Liver (tissue), 9 donors: ENCODE data around the gene SRGAP1. TPM values are rescaled to one million over a fixed set of nuclear protein-coding genes. Genes with fewer than 3 reads are reported as not detected.

Experiments
- DNase-seq: peaks from one replicate; pipeline ENCODE4 v3.0.0-alpha.2; 2017; ENCODE audit warnings: low spot score
- H3K27ac ChIP-seq, 2 donors: one replicate each; pipeline ENCODE4 v1.7.0; 2013; ENCODE audit warnings: inconsistent platforms in 2 of 2, low read length in 2 of 2, control low read depth in 1 of 2, low read depth in 1 of 2, mild to moderate bottlenecking in 1 of 2
- H3K27me3 ChIP-seq, 4 donors: one replicate each; pipeline versions ENCODE4 v1.6.1 to v1.7.0; 2013; ENCODE audit warnings: low read length in 3 of 4, inconsistent platforms in 1 of 4, mild to moderate bottlenecking in 1 of 4, moderate library complexity in 1 of 4; ENCODE audit not compliant: control insufficient read depth in 4 of 4, insufficient read depth in 4 of 4
- H3K36me3 ChIP-seq, 4 donors: one replicate each; pipeline versions ENCODE4 v1.6.1 to v1.7.0; 2013; ENCODE audit warnings: low read length in 3 of 4, mild to moderate bottlenecking in 3 of 4, low read depth in 1 of 4, moderate library complexity in 1 of 4; ENCODE audit not compliant: control insufficient read depth in 4 of 4, insufficient read depth in 3 of 4
- H3K4me1 ChIP-seq, 4 donors: one replicate each; pipeline versions ENCODE4 v1.6.1 to v1.7.0; 2013; ENCODE audit warnings: low read length in 3 of 4, mild to moderate bottlenecking in 3 of 4, moderate library complexity in 1 of 4; ENCODE audit not compliant: control insufficient read depth in 4 of 4, insufficient read depth in 4 of 4
- H3K4me3 ChIP-seq, 3 donors: one replicate each; pipeline versions ENCODE4 v1.6.1 to v1.7.0; 2013; ENCODE audit warnings: low read length in 3 of 3, control low read depth in 1 of 3, low read depth in 1 of 3, mild to moderate bottlenecking in 1 of 3
- H3K9ac ChIP-seq, 2 donors: one replicate each; pipeline ENCODE4 v1.7.0; 2013; ENCODE audit warnings: low read length in 2 of 2, mild to moderate bottlenecking in 2 of 2, moderate library complexity in 2 of 2, control low read depth in 1 of 2, low read depth in 1 of 2
- H3K9me3 ChIP-seq, 4 donors: one replicate each; pipeline versions ENCODE4 v1.6.1 to v1.7.0; 2013; ENCODE audit warnings: low read length in 3 of 4; ENCODE audit not compliant: control insufficient read depth in 4 of 4
- EGR1 ChIP-seq, 2 donors: IDR thresholded peaks; 2 replicates each; pipeline ENCODE4 v1.6.1; 2016 to 2018; ENCODE audit warnings: antibody characterized with exemption in 2 of 2, low read depth in 2 of 2
- FOXA2 ChIP-seq: IDR thresholded peaks from 2 replicates; pipeline ENCODE4 v1.6.1; 2016; ENCODE audit warnings: antibody characterized with exemption
- GABPA ChIP-seq, 2 donors: IDR thresholded peaks in 1 of 2; conservative IDR thresholded peaks in 1 of 2; 2 replicates each; pipeline ENCODE4 v1.6.1; 2016; ENCODE audit warnings: antibody characterized with exemption in 2 of 2, mild to moderate bottlenecking in 1 of 2, moderate library complexity in 1 of 2
- HNF4A ChIP-seq, 2 donors: conservative IDR thresholded peaks; 2 replicates each; pipeline ENCODE4 v1.6.1; 2016; ENCODE audit warnings: antibody characterized with exemption in 2 of 2, mild to moderate bottlenecking in 2 of 2
- RAD21 ChIP-seq, 2 donors: IDR thresholded peaks; 2 replicates each; pipeline ENCODE4 v1.6.1; 2016; ENCODE audit warnings: antibody characterized with exemption in 2 of 2, mild to moderate bottlenecking in 2 of 2
- SP1 ChIP-seq: IDR thresholded peaks from 2 replicates; pipeline ENCODE4 v1.6.1; 2018; ENCODE audit warnings: antibody characterized with exemption, mild to moderate bottlenecking
- TAF1 ChIP-seq: conservative IDR thresholded peaks from 2 replicates; pipeline ENCODE4 v1.6.1; 2016; ENCODE audit warnings: antibody characterized with exemption, mild to moderate bottlenecking
- YY1 ChIP-seq: IDR thresholded peaks from 2 replicates; pipeline ENCODE4 v1.6.1; 2016; ENCODE audit warnings: antibody characterized with exemption, mild to moderate bottlenecking
- WGBS: extraction: QIAGEN DNeasy Blood & Tissue Kit; methylation state at CpG from one replicate; pipeline ENCODE4 v1.1.7; 2013; 5-methylcytosine and 5-hydroxymethylcytosine counted together
- polyA plus RNA-seq, 2 donors: library from polyadenylated mRNA; stranded (reverse) in 1 of 2; unstranded in 1 of 2; fragments of 200-250 nt in 1 of 2; fragments of >200 nt in 1 of 2; fragmentation: Nextera tagmentation in 1 of 2; extraction: Ambion mirVana in 1 of 2; gene quantifications; one replicate each; pipeline versions ENCODE4 v1.2.1 to v1.2.3, GENCODE V29; 2013 to 2015
- total RNA-seq, 2 donors: library from RNA; depleted of rRNA; stranded (reverse); fragments of >200 nt; gene quantifications; one replicate each; pipeline ENCODE4 v1.2.3, GENCODE V29; 2014
- TF ChIP-seq, protein P1 (sequence below): IDR thresholded peaks from 2 replicates; pipeline ENCODE4 v1.6.1; 2016; ENCODE audit warnings: antibody characterized with exemption, mild to moderate bottlenecking
- TF ChIP-seq, protein P2 (sequence below): fragments of 150-350 bp; IDR thresholded peaks from 2 replicates; pipeline ENCODE4 v1.5.1; 2017; ENCODE audit warnings: improper control_type of control experiment, low read depth, low read length; ENCODE audit not compliant: missing input control
- TF ChIP-seq, protein P3 (sequence below): IDR thresholded peaks from 2 replicates; pipeline ENCODE4 v1.6.1; 2016; ENCODE audit warnings: antibody characterized with exemption
- TF ChIP-seq, protein P4 (sequence below): IDR thresholded peaks from 2 replicates; pipeline ENCODE4 v1.6.1; 2016; ENCODE audit warnings: antibody characterized with exemption
- TF ChIP-seq, protein P5 (sequence below): IDR thresholded peaks from 2 replicates; pipeline ENCODE4 v1.6.1; 2016; ENCODE audit warnings: antibody characterized with exemption
- donor health status: healthy.
- donor health status: healthy.
- donor health status: healthy.
- donor health status: healthy.
- donor health status: healthy.

The SRGAP1 gene
- total and polyA plus RNA-seq, 4 donors: 0.28 to 1.3 (median 0.85) TPM

DNA sequence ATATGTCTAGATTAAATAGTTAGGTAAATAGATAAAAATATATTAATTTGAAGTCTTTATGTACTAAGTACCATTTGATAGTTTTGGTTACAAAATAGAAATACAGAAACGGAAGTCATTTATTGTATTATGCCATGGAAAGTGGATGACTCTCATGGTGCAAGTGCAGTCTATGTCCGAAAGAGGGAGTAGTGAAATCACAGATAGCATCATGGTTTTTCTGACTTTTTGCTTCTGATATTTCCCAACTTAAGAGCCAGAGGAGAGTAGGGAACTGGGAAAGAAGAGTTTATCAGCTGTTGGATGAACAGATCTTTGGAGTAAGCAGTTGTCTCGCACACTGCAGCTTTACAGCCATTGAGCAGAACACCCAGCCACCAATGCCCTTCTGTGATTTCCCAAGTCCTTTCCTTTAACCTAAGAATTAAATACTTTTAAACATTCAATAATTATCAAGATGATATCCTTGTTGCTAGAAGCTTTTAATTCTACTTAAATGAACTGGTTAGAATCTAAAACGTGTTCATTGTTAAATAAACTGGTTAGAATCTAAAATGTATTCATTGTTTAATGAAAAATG is 18.4 kb upstream of the SRGAP1 start:
- H3K9ac ChIP-seq: no peak overlapping the region
- no peak for DNase-seq

More for the DNA sequence above, 18.4 kb upstream of the SRGAP1 start:
- H3K4me1 ChIP-seq: peaks cover 0 to 7% (median under 1%) of the 10 kb centered on the region in 4 donors
- TF ChIP-seq RAD21 (IDR thresholded peaks at IDR 0.05) (peak; percentile 91 to 92), EGR1 (IDR thresholded peaks at IDR 0.05; ENCODE audit: low read depth in 2 of 2) (peak in 1 of 2 donors; percentile 21), TAF1 (no peak), FOXA2 (no peak), HNF4A (conservative IDR thresholded peaks at IDR 0.05) (no peak), GABPA (IDR thresholded peaks at IDR 0.05 in 1 of 2, conservative IDR thresholded peaks at IDR 0.05 in 1 of 2) (peak; percentile 28 to 40), YY1 (no peak), SP1 (no peak)
- TF ChIP-seq, protein P1, sequence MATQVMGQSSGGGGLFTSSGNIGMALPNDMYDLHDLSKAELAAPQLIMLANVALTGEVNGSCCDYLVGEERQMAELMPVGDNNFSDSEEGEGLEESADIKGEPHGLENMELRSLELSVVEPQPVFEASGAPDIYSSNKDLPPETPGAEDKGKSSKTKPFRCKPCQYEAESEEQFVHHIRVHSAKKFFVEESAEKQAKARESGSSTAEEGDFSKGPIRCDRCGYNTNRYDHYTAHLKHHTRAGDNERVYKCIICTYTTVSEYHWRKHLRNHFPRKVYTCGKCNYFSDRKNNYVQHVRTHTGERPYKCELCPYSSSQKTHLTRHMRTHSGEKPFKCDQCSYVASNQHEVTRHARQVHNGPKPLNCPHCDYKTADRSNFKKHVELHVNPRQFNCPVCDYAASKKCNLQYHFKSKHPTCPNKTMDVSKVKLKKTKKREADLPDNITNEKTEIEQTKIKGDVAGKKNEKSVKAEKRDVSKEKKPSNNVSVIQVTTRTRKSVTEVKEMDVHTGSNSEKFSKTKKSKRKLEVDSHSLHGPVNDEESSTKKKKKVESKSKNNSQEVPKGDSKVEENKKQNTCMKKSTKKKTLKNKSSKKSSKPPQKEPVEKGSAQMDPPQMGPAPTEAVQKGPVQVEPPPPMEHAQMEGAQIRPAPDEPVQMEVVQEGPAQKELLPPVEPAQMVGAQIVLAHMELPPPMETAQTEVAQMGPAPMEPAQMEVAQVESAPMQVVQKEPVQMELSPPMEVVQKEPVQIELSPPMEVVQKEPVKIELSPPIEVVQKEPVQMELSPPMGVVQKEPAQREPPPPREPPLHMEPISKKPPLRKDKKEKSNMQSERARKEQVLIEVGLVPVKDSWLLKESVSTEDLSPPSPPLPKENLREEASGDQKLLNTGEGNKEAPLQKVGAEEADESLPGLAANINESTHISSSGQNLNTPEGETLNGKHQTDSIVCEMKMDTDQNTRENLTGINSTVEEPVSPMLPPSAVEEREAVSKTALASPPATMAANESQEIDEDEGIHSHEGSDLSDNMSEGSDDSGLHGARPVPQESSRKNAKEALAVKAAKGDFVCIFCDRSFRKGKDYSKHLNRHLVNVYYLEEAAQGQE: no peak
- TF ChIP-seq, protein P2, sequence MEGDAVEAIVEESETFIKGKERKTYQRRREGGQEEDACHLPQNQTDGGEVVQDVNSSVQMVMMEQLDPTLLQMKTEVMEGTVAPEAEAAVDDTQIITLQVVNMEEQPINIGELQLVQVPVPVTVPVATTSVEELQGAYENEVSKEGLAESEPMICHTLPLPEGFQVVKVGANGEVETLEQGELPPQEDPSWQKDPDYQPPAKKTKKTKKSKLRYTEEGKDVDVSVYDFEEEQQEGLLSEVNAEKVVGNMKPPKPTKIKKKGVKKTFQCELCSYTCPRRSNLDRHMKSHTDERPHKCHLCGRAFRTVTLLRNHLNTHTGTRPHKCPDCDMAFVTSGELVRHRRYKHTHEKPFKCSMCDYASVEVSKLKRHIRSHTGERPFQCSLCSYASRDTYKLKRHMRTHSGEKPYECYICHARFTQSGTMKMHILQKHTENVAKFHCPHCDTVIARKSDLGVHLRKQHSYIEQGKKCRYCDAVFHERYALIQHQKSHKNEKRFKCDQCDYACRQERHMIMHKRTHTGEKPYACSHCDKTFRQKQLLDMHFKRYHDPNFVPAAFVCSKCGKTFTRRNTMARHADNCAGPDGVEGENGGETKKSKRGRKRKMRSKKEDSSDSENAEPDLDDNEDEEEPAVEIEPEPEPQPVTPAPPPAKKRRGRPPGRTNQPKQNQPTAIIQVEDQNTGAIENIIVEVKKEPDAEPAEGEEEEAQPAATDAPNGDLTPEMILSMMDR: peak; percentile 78
- TF ChIP-seq, protein P3, sequence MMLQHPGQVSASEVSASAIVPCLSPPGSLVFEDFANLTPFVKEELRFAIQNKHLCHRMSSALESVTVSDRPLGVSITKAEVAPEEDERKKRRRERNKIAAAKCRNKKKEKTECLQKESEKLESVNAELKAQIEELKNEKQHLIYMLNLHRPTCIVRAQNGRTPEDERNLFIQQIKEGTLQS: no peak
- TF ChIP-seq, protein P4, sequence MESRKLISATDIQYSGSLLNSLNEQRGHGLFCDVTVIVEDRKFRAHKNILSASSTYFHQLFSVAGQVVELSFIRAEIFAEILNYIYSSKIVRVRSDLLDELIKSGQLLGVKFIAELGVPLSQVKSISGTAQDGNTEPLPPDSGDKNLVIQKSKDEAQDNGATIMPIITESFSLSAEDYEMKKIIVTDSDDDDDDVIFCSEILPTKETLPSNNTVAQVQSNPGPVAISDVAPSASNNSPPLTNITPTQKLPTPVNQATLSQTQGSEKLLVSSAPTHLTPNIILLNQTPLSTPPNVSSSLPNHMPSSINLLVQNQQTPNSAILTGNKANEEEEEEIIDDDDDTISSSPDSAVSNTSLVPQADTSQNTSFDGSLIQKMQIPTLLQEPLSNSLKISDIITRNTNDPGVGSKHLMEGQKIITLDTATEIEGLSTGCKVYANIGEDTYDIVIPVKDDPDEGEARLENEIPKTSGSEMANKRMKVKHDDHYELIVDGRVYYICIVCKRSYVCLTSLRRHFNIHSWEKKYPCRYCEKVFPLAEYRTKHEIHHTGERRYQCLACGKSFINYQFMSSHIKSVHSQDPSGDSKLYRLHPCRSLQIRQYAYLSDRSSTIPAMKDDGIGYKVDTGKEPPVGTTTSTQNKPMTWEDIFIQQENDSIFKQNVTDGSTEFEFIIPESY: no peak
- TF ChIP-seq, protein P5, sequence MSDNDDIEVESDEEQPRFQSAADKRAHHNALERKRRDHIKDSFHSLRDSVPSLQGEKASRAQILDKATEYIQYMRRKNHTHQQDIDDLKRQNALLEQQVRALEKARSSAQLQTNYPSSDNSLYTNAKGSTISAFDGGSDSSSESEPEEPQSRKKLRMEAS: no peak
- no peaks in the 10 kb centered on the region for H3K27me3 ChIP-seq
- no peaks in the 10 kb centered on the region for H3K36me3 ChIP-seq
- no peak overlapping the region for H3K27ac ChIP-seq
- H3K9me3 ChIP-seq: no peaks in the 10 kb centered on the region
- H3K4me3 ChIP-seq: no peak overlapping the region
- WGBS: 22% methylated on average over 4 of the region's 4 CpGs
